Cardiac muscle cell (in vitro differentiated cells and primary cell): ENCODE measurements around the gene DYNLL2. TPM values are rescaled to one million over a fixed set of nuclear protein-coding genes. Genes with fewer than 3 reads are reported as not detected.

Experiments used
- DNase-seq, 2 donors: peaks; one replicate each; pipeline versions ENCODE4 v3.0.0 to v3.0.0-alpha.2; 2010 to 2017; ENCODE audit warnings: low read depth in 1 of 2, low spot score in 1 of 2
- H3K27ac ChIP-seq: fragments of 200-600 bp; sonication (generic); 2 replicates; pipeline ENCODE4 v1.5.1; 2016
- H3K27me3 ChIP-seq: fragments of 200-600 bp; sonication (generic); 2 replicates; pipeline ENCODE4 v1.6.0; 2016; ENCODE audit warnings: control low read depth
- H3K36me3 ChIP-seq: fragments of 200-600 bp; sonication (generic); 2 replicates; pipeline ENCODE4 v1.5.1; 2016; ENCODE audit warnings: control low read depth
- H3K4me1 ChIP-seq: fragments of 200-600 bp; sonication (generic); 2 replicates; pipeline ENCODE4 v1.8.1; 2017; ENCODE audit warnings: low read depth, mild to moderate bottlenecking, mixed run types
- H3K4me3 ChIP-seq: fragments of 200-600 bp; sonication (generic); 2 replicates; pipeline ENCODE4 v1.5.1; 2016; ENCODE audit warnings: mild to moderate bottlenecking
- H3K9me3 ChIP-seq: fragments of 200-600 bp; sonication (generic); 2 replicates; pipeline ENCODE4 v1.5.1; 2017; ENCODE audit warnings: low read depth, mild to moderate bottlenecking, control low read depth
- CTCF ChIP-seq: IDR thresholded peaks from 2 replicates; pipeline ENCODE4 v1.5.1; 2012; ENCODE audit warnings: low read depth, mild to moderate bottlenecking, low read length
- polyA plus RNA-seq: library from polyadenylated mRNA; unstranded; fragments of >200 nt; fragmentation: Nextera tagmentation; extraction: Ambion mirVana; gene quantifications from 2 replicates; pipeline ENCODE4 v1.2.1, GENCODE V29; 2016
- total RNA-seq: library from RNA; depleted of rRNA; stranded (reverse); fragments of >200 nt; gene quantifications from 2 replicates; pipeline ENCODE4 v1.2.3, GENCODE V29; 2016

The DYNLL2 gene
- total and polyA plus RNA-seq, 2 experiments from 2014 or later = 0.79 to 14.2 TPM

GRCh38 chr17:58144801-58145200 lies 61.6 kb downstream of the DYNLL2 start:
- Histone ChIP-seq H3K9me3 (no peaks in the 10 kb centered on the region), H3K36me3 (no peaks in the 10 kb centered on the region), H3K4me3 (no peak overlapping the region), H3K27me3 (peaks cover 18% of the 10 kb centered on the region), H3K4me1 (no peaks in the 10 kb centered on the region), H3K27ac (no peak overlapping the region)
- no peak for TF ChIP-seq CTCF
- no peak for DNase-seq

Other genes with a start within 250 kb of the DYNLL2 start
- 24.4 and 34.5 TPM in 2 replicates for gene MRPS23, start 233.4 kb upstream of the DYNLL2 start, total RNA-seq
- gene MRPS23, start 233.4 kb upstream of the DYNLL2 start, polyA plus RNA-seq = 62.7 and 87.9 TPM in 2 replicates
- 14.8 and 18.3 TPM in 2 replicates for gene CUEDC1, start 128.0 kb upstream of the DYNLL2 start, total RNA-seq
- gene CUEDC1, start 128.0 kb upstream of the DYNLL2 start, polyA plus RNA-seq = 10.9 and 15.3 TPM in 2 replicates
- gene VEZF1, start 95.2 kb upstream of the DYNLL2 start, total RNA-seq = 29.7 and 37.3 TPM in 2 replicates
- gene VEZF1, start 95.2 kb upstream of the DYNLL2 start, polyA plus RNA-seq = 18.5 and 22.3 TPM in 2 replicates
- 209 and 235 TPM in 2 replicates for gene SRSF1, start 76.2 kb upstream of the DYNLL2 start, total RNA-seq
- 127 and 146 TPM in 2 replicates for gene SRSF1, start 76.2 kb upstream of the DYNLL2 start, polyA plus RNA-seq
- gene OR4D1, start 65.0 kb downstream of the DYNLL2 start, total RNA-seq = 0.04 TPM in 1 of 2 replicates, not detected in the other
- not detected in 2 replicates for gene OR4D1, start 65.0 kb downstream of the DYNLL2 start, polyA plus RNA-seq
- not detected in 2 replicates for gene OR4D2, start 83.6 kb downstream of the DYNLL2 start, total RNA-seq
- not detected in 2 replicates for gene OR4D2, start 83.6 kb downstream of the DYNLL2 start, polyA plus RNA-seq
- gene EPX, start 109.3 kb downstream of the DYNLL2 start, total RNA-seq = not detected in 2 replicates
- gene EPX, start 109.3 kb downstream of the DYNLL2 start, polyA plus RNA-seq = not detected in 2 replicates
- gene MKS1, start 135.8 kb downstream of the DYNLL2 start, total RNA-seq = 18.0 and 29.7 TPM in 2 replicates
- 28.6 and 42.7 TPM in 2 replicates for gene MKS1, start 135.8 kb downstream of the DYNLL2 start, polyA plus RNA-seq
- not detected in 2 replicates for gene LPO, start 155.2 kb downstream of the DYNLL2 start, total RNA-seq
- gene LPO, start 155.2 kb downstream of the DYNLL2 start, polyA plus RNA-seq = not detected in 2 replicates
- gene MPO, start 197.5 kb downstream of the DYNLL2 start, total RNA-seq = not detected in 2 replicates
- gene MPO, start 197.5 kb downstream of the DYNLL2 start, polyA plus RNA-seq = not detected in 2 replicates
- gene TSPOAP1, start 245.4 kb downstream of the DYNLL2 start, total RNA-seq = 45.1 and 92.1 TPM in 2 replicates
- 77.5 and 85.3 TPM in 2 replicates for gene TSPOAP1, start 245.4 kb downstream of the DYNLL2 start, polyA plus RNA-seq